HAP-1 (cell line): ENCODE results near the gene KLC1.
A peak's percentile ranks its signal among the peaks of the same experiment; 100 is the strongest.

ENCODE experiments used
- DNase-seq, 2 experiments: peaks; one replicate each; pipeline ENCODE4 v3.0.0-alpha.2; 2016 to 2020; ENCODE audit warnings: low spot score in 2 of 2
- H3K27me3 ChIP-seq: fragments of 250-450 bp; sonication (Bioruptor Pico); 2 replicates; pipeline ENCODE4 v1.5.1; 2020; ENCODE audit warnings: low read depth, mild to moderate bottlenecking, moderate library complexity
- H3K36me3 ChIP-seq: fragments of 250-450 bp; sonication (Bioruptor Pico); replicated peaks from 2 replicates; pipeline ENCODE4 v1.5.1; 2020; ENCODE audit warnings: mild to moderate bottlenecking
- H3K4me1 ChIP-seq: fragments of 250-450 bp; sonication (Bioruptor Pico); 2 replicates; pipeline ENCODE4 v1.5.1; 2020; ENCODE audit warnings: mild to moderate bottlenecking
- H3K4me3 ChIP-seq: fragments of 250-450 bp; sonication (Bioruptor Pico); 2 replicates; pipeline ENCODE4 v1.5.1; 2020; ENCODE audit warnings: mild to moderate bottlenecking, moderate library complexity
- H3K9me3 ChIP-seq: fragments of 250-450 bp; sonication (Bioruptor Pico); 2 replicates; pipeline ENCODE4 v1.5.1; 2020; ENCODE audit warnings: mild to moderate bottlenecking, moderate library complexity
- in situ Hi-C: fragments of 300-500 bp; cut with MboI; formaldehyde crosslinking; loops from 3 replicates; pipeline ENCODE4 v1.14.3; 2020; ENCODE audit warnings: low sequenced_read_pairs, inconsistent platforms, mixed read lengths

The KLC1 gene

GRCh38 chr14:103742499-103743255, 113.7 kb downstream of the KLC1 start:
- no peaks in the 10 kb centered on the region for H3K27me3 ChIP-seq
- DNase-seq = peak in 1 of 2 experiments; percentile 5
- in situ Hi-C loops = no loop called here
- H3K36me3 ChIP-seq = no peaks in the 10 kb centered on the region; the same call in 1 of the 2 replicates
- H3K4me3 ChIP-seq = no peak overlapping the region
- no peaks in the 10 kb centered on the region for H3K9me3 ChIP-seq
- H3K4me1 ChIP-seq = no peaks in the 10 kb centered on the region

GRCh38 chr14:103743691-103744090, 114.7 kb downstream of the KLC1 start:
- in situ Hi-C loops = no loop called here
- Histone ChIP-seq H3K4me3 (no peak overlapping the region), H3K36me3 (no peaks in the 10 kb centered on the region; the same call in 1 of the 2 replicates), H3K27me3 (no peaks in the 10 kb centered on the region), H3K4me1 (no peaks in the 10 kb centered on the region), H3K9me3 (no peaks in the 10 kb centered on the region)
- peak in 1 of 2 experiments; percentile 3 for DNase-seq

- DNase-seq = peak in 1 of 2 experiments; percentile 6
- Histone ChIP-seq H3K36me3 (no peaks in the 10 kb centered on the region; the same call in 1 of the 2 replicates), H3K4me3 (no peak overlapping the region), H3K27me3 (no peaks in the 10 kb centered on the region), H3K4me1 (no peaks in the 10 kb centered on the region), H3K9me3 (no peaks in the 10 kb centered on the region)
- in situ Hi-C loops = no loop called here
These were observed 115.8 kb downstream of the KLC1 start for GRCh38 chr14:103744621-103745395.

- in situ Hi-C loops = no loop called here
- Histone ChIP-seq H3K27me3 (no peaks in the 10 kb centered on the region), H3K4me3 (no peak overlapping the region), H3K9me3 (no peaks in the 10 kb centered on the region), H3K4me1 (no peaks in the 10 kb centered on the region), H3K36me3 (no peaks in the 10 kb centered on the region; the same call in 1 of the 2 replicates)
- DNase-seq = peak in 1 of 2 experiments; percentile 3
These were observed 116.4 kb downstream of the KLC1 start for GRCh38 chr14:103745424-103745823.

- H3K36me3 ChIP-seq = no peaks in the 10 kb centered on the region; the same call in 1 of the 2 replicates
- peak in 1 of 2 experiments; percentile 4 for DNase-seq
- in situ Hi-C loops = no loop called here
- no peaks in the 10 kb centered on the region for H3K4me1 ChIP-seq
- no peak overlapping the region for H3K4me3 ChIP-seq
- no peaks in the 10 kb centered on the region for H3K27me3 ChIP-seq
- H3K9me3 ChIP-seq = no peaks in the 10 kb centered on the region
These were observed 117.7 kb downstream of the KLC1 start for GRCh38 chr14:103746701-103747100.

- no peak overlapping the region for H3K4me3 ChIP-seq
- DNase-seq = no peak
- no peaks in the 10 kb centered on the region; the same call in 1 of the 2 replicates for H3K36me3 ChIP-seq
- H3K4me1 ChIP-seq = peaks cover 7% of the 10 kb centered on the region
- in situ Hi-C loops = no loop called here
- no peaks in the 10 kb centered on the region for H3K9me3 ChIP-seq
- no peaks in the 10 kb centered on the region for H3K27me3 ChIP-seq
These were observed 119.5 kb downstream of the KLC1 start for GRCh38 chr14:103748534-103748857.

GRCh38 chr14:103749452-103749851, 120.4 kb downstream of the KLC1 start:
- Histone ChIP-seq H3K4me3 (no peak overlapping the region), H3K36me3 (no peaks in the 10 kb centered on the region; the same call in 1 of the 2 replicates), H3K9me3 (no peaks in the 10 kb centered on the region), H3K4me1 (peaks cover 13% of the 10 kb centered on the region), H3K27me3 (no peaks in the 10 kb centered on the region)
- in situ Hi-C loops = no loop called here
- DNase-seq = no peak

- DNase-seq = no peak
- in situ Hi-C loops = no loop called here
- Histone ChIP-seq H3K27me3 (no peaks in the 10 kb centered on the region), H3K4me1 (peaks cover 13% of the 10 kb centered on the region), H3K36me3 (no peaks in the 10 kb centered on the region; the same call in 1 of the 2 replicates), H3K4me3 (no peak overlapping the region), H3K9me3 (no peaks in the 10 kb centered on the region)
These were observed 120.8 kb downstream of the KLC1 start for GRCh38 chr14:103749860-103750259.
